Erythroblast (primary cell): ENCODE measurements around the gene ESYT3.
"Not testable (repeated sequence)": the region's sequence is repeated elsewhere in the genome, so short reads cannot be mapped to it uniquely, and the experiment has no call there.

ENCODE experiments used
- DNase-seq, 2 experiments: peaks; one replicate each; lab custom pipeline; 2025; lab: John Stamatoyannopoulos, UW
- GATA1 ChIP-seq: IDR thresholded peaks from 2 replicates; pipeline ENCODE4 v1.6.1; 2011; ENCODE audit warnings: low read depth, mild to moderate bottlenecking, control low read depth, low read length, moderate library complexity
- POLR2A ChIP-seq: IDR thresholded peaks from 2 replicates; pipeline ENCODE4 v1.6.1; 2011; ENCODE audit warnings: mild to moderate bottlenecking, low read length

The ESYT3 gene

GRCh38 chr3:138492980-138493675 lies 58.7 kb downstream of the ESYT3 start:
- TF ChIP-seq POLR2A (no peak), GATA1 (no peak)
- no peak for DNase-seq

- TF ChIP-seq POLR2A (no peak), GATA1 (no peak)
- no peak for DNase-seq
These were observed 59.6 kb downstream of the ESYT3 start for GRCh38 chr3:138493804-138494606.

GRCh38 chr3:138494607-138494929 lies 60.2 kb downstream of the ESYT3 start:
- no peak for DNase-seq
- no peak for TF ChIP-seq GATA1
- TF ChIP-seq POLR2A: no peak

- not testable (repeated sequence) for DNase-seq
These were observed 61.2 kb downstream of the ESYT3 start for GRCh38 chr3:138495638-138496037.

- TF ChIP-seq POLR2A (no peak), GATA1 (no peak)
- DNase-seq: no peak
These were observed 62.0 kb downstream of the ESYT3 start for GRCh38 chr3:138496436-138496835.

GRCh38 chr3:138497021-138497420 lies 62.6 kb downstream of the ESYT3 start:
- TF ChIP-seq GATA1 (no peak), POLR2A (no peak)
- no peak for DNase-seq

- no peak for DNase-seq
- TF ChIP-seq GATA1 (no peak), POLR2A (no peak)
These were observed 63.4 kb downstream of the ESYT3 start for GRCh38 chr3:138497851-138498250.

GRCh38 chr3:138498991-138499390 lies 64.6 kb downstream of the ESYT3 start:
- no peak for DNase-seq
- TF ChIP-seq GATA1 (no peak), POLR2A (no peak)

- DNase-seq: no peak
- TF ChIP-seq POLR2A: no peak
- TF ChIP-seq GATA1: no peak
These were observed 73.1 kb downstream of the ESYT3 start for GRCh38 chr3:138507524-138507923.

- DNase-seq: no peak
- TF ChIP-seq GATA1: no peak
- TF ChIP-seq POLR2A: no peak
These were observed 75.2 kb downstream of the ESYT3 start for GRCh38 chr3:138509586-138509985.

- DNase-seq: no peak
- TF ChIP-seq POLR2A (no peak), GATA1 (no peak)
These were observed 77.5 kb downstream of the ESYT3 start for GRCh38 chr3:138511945-138512344.

GRCh38 chr3:138513090-138513843 lies 78.9 kb downstream of the ESYT3 start:
- TF ChIP-seq POLR2A: no peak
- TF ChIP-seq GATA1: no peak
- DNase-seq: no peak

- not testable (repeated sequence) for DNase-seq
These were observed 87.0 kb downstream of the ESYT3 start for GRCh38 chr3:138521445-138521844.
